Lower lobe of right lung (tissue), 2 donors: ENCODE measurements around the gene RAB8A. TPM values are rescaled to one million over a fixed set of nuclear protein-coding genes. Genes with fewer than 3 reads are reported as not detected.

Experiments
- ATAC-seq, 2 donors: fragments of 200-7000 bp; cut with Tn5 transposase; one replicate each; pipeline ENCODE4 v1.9.1; 2020 to 2022; ENCODE audit warnings: mild to moderate bottlenecking in 2 of 2, moderate library complexity in 2 of 2
- DNase-seq: peaks from one replicate; pipeline ENCODE4 v3.0.0-alpha.2; 2020
- H3K27ac ChIP-seq: fragments of 200-600 bp; one replicate; pipeline ENCODE4 v1.8.0; 2022
- H3K27me3 ChIP-seq: fragments of 200-600 bp; one replicate; pipeline ENCODE4 v1.8.0; 2022; ENCODE audit warnings: low read depth
- H3K36me3 ChIP-seq: fragments of 200-600 bp; one replicate; pipeline ENCODE4 v1.8.0; 2022; ENCODE audit warnings: mild to moderate bottlenecking
- H3K4me1 ChIP-seq: fragments of 200-600 bp; one replicate; pipeline ENCODE4 v1.8.0; 2022
- H3K4me3 ChIP-seq: fragments of 200-600 bp; one replicate; pipeline ENCODE4 v1.8.0; 2022; ENCODE audit warnings: mild to moderate bottlenecking
- H3K9me3 ChIP-seq: fragments of 200-600 bp; one replicate; pipeline ENCODE4 v1.8.0; 2022
- intact Hi-C: fragments of 100-400 bp; cut with DNase I; formaldehyde crosslinking; loops from one replicate; pipeline ENCODE4 v1.11.0; 2022
- total RNA-seq: library from RNA; stranded (reverse); fragmentation: NEBNext Ultra II Directional; extraction: Animal tissue kit (Norgen Biotek cat#: 25700); gene quantifications from one replicate; pipeline ENCODE4 v1.2.1, GENCODE V29; 2021
- TF ChIP-seq, protein P1 (sequence below): fragments of 200-600 bp; IDR thresholded peaks from one replicate; pipeline ENCODE4 v1.8.0; 2022; ENCODE audit warnings: antibody characterized with exemption, mild to moderate bottlenecking
- donor health status: DM: no; HTN: yes; CAD: no; lungs with severe emphysema.

The RAB8A gene
- total RNA-seq, 1 donor from 2014 or later = 110 TPM

DNA sequence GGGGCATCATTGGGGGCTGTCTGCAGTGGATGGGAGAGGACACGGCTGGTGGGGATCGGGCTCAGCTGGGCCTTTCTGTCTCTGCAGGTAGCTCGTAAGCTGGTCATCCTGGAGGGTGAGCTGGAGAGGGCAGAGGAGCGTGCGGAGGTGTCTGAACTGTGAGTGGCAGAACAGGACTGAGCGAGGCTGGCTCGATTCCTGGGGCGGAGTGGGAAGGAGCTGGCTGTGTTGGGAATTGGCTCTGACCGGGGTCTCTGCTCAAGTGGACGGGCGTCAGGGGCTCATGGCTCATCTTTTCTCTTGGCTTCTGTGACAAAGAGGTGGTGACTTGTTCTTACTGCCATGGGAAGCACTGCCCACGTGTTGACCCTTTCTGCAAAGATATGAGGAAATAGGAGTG is 23.7 kb upstream of the RAB8A start:
- Histone ChIP-seq H3K27ac (peak overlapping the region; percentile 75), H3K4me1 (peaks cover 66% of the 10 kb centered on the region), H3K4me3 (peak overlapping the region; percentile 3), H3K36me3 (peaks cover 100% of the 10 kb centered on the region), H3K27me3 (no peaks in the 10 kb centered on the region), H3K9me3 (no peaks in the 10 kb centered on the region)
- DNase-seq = no peak
- ATAC-seq = peak; percentile 3 to 27
- intact Hi-C loops = no loop called here
- TF ChIP-seq, protein P1, sequence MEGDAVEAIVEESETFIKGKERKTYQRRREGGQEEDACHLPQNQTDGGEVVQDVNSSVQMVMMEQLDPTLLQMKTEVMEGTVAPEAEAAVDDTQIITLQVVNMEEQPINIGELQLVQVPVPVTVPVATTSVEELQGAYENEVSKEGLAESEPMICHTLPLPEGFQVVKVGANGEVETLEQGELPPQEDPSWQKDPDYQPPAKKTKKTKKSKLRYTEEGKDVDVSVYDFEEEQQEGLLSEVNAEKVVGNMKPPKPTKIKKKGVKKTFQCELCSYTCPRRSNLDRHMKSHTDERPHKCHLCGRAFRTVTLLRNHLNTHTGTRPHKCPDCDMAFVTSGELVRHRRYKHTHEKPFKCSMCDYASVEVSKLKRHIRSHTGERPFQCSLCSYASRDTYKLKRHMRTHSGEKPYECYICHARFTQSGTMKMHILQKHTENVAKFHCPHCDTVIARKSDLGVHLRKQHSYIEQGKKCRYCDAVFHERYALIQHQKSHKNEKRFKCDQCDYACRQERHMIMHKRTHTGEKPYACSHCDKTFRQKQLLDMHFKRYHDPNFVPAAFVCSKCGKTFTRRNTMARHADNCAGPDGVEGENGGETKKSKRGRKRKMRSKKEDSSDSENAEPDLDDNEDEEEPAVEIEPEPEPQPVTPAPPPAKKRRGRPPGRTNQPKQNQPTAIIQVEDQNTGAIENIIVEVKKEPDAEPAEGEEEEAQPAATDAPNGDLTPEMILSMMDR = no peak

DNA sequence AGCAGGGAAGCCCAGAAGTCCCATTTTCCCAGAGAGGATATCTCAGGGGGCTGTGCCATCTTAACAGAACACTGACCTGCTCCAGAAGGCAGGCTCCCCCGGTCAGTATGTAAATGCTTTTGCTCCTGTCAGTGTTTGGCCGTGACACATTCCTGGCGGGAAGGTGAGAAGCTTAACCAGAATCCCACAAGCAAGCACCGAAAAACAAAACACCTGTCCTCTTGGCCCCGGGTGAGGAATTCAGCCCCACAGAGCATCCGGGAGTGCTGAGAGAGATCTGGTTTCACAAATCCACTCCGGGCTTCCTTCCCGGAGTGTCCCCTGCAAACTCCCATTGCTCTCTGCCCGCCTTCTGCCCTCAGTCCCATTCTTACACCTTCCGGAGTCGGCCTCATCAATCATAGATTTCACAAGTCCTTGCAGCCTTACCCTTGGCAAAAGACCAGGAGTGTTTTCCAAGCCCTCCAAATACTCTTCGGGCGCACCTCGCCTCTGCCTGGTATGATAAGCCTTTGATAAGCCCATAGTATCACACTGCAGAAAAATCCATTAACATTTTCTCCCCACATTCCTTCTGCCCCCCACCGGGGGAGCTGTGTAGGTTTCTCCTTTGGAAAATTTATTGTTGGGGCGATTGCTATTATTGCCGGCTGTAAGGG is 23.2 kb upstream of the RAB8A start:
- intact Hi-C loops = no loop called here
- Histone ChIP-seq H3K27ac (peak overlapping the region; percentile 75), H3K4me1 (peaks cover 60% of the 10 kb centered on the region), H3K9me3 (no peaks in the 10 kb centered on the region), H3K27me3 (no peaks in the 10 kb centered on the region), H3K4me3 (peak overlapping the region; percentile 30), H3K36me3 (peaks cover 100% of the 10 kb centered on the region)
- ATAC-seq = peak; percentile 78 to 80
- TF ChIP-seq, protein P1 = no peak
- peak; percentile 66 for DNase-seq

DNA sequence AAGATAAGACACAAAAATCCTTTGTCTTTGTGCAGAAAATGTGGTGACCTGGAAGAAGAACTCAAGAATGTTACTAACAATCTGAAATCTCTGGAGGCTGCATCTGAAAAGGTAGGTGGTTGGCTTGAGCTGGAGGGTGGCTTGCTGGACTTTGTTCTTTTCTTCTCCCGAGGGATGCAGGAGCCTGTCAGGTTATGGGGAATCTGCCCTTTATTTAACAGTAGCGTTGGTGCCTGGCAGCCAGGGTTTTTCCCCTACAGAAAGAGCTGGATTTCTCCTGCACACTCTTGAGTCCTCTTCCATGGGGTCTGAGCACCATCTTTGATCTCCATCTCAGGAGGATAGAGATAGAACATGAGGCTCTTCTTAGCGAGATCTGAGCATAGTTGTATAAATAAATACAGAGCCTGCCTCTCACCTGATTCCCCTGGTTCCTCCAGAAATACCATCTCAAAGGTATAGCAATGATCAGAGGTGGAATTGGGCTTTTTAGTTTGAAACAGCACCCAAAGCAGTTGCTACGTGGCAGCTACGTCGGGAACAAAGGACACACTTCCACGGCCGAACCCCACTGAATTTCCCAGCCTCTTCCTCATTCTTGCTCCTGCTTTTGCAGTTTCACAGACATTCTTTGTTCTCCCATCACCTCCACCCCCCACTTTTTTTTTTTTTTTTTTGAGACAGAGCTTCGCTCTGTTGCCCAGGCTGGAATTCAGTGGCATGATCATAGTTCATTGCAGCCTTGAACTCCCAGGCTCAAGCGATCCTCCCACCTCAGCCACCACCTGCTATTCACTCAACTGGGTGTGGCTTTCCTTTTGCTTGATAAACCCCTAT is 22.5 kb upstream of the RAB8A start:
- no peak for DNase-seq

DNA sequence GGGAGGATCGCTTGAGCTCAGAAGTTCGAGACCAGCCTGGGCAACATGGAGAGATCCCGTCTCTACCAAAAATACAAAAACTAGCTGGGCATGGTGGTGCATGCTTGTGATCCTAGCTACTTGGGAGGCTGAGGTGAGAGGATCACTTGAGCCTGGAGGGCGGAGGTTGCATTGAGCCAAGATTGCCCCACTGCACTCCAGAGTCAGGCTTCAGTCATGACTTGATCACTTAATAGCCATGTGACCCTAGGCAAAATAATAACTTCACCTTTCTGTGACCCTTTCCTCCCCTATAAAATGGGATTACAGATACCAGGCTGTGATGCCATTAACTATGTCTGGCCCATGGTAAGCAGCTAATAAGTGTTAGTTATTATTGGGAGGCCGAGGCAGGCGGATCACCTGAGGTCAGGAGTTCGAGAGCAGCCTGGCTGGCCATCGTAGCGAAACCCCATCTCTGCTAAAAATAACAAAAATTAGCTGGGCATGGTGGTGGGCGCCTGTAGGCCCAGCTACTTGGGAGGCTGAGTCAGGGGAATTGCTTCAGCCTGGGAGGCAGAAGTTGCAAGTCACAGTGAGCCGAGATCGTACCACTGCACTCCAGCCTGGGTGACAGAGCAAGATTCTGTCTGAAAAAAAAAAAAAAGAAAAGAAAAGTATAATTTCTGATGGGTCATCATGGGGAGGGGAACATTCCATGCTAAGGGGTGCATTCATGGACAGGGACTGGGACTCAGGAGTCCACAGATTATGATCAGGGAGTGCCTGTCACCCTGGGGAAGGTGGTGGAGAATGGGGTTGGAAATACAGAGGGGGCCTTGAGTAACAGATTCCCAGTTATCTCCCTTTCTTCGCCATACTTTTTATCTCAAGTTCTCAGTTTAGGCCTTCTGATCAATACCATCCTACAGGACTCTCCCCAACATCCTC is 19.9 kb upstream of the RAB8A start:
- TF ChIP-seq, protein P1 = no peak
- Histone ChIP-seq H3K27ac (no peak overlapping the region), H3K4me1 (peaks cover 47% of the 10 kb centered on the region), H3K9me3 (no peaks in the 10 kb centered on the region), H3K36me3 (peaks cover 100% of the 10 kb centered on the region), H3K27me3 (no peaks in the 10 kb centered on the region), H3K4me3 (no peak overlapping the region)
- DNase-seq (no peak), ATAC-seq (no peak)
- intact Hi-C loops = no loop called here

More for the DNA sequence above, 22.5 kb upstream of the RAB8A start:
- H3K4me1 ChIP-seq = peaks cover 61% of the 10 kb centered on the region
- TF ChIP-seq, protein P1 = no peak
- no peak for ATAC-seq
- H3K27me3 ChIP-seq = no peaks in the 10 kb centered on the region
- intact Hi-C loops = no loop called here
- H3K4me3 ChIP-seq = peak overlapping the region; percentile 30
- H3K9me3 ChIP-seq = no peaks in the 10 kb centered on the region
- H3K27ac ChIP-seq = peak overlapping the region; percentile 75
- peaks cover 100% of the 10 kb centered on the region for H3K36me3 ChIP-seq

DNA sequence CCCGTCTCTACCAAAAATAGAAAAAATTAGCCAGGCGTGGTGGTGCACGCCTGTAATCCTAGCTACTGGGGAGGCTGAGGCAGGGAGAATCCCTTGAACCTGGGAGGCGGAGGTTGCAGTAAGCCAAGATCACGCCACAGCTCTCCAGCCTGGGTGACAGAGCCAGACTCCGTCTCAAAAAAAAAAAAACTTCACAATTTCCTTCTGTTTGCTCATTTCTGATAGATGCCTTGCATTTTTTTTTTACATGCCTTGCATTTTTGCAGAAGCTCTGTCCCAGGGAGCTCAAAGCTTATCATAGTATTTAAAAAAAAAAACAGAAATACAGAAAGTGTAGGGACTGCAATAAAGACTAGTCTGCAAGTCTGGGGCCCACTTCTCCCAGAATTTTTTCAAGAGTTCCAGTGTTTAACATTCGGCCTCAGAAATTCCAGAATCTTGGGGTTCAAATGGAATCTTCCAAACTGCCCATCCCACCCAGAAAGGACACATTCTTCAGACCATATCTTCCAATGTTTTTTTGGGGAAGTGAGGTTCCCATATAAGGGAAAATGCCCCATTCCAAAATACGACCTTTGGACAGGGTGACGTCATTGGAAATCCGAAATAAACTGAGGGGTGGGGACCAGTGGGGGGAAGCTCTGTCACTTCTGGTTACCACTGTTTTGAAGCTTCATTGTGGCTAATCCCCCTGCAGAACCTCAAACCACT is 17.2 kb upstream of the RAB8A start:
- peak overlapping the region; percentile 46 for H3K27ac ChIP-seq
- intact Hi-C loops = no loop called here
- peaks cover 100% of the 10 kb centered on the region for H3K36me3 ChIP-seq

More for the DNA sequence above, 17.2 kb upstream of the RAB8A start:
- no peak for ATAC-seq
- peaks cover 25% of the 10 kb centered on the region for H3K4me1 ChIP-seq
- H3K9me3 ChIP-seq = no peaks in the 10 kb centered on the region
- no peak overlapping the region for H3K4me3 ChIP-seq
- H3K27me3 ChIP-seq = no peaks in the 10 kb centered on the region
- TF ChIP-seq, protein P1 = no peak
- no peak for DNase-seq
